NCI-H2107 treated with DMSO at 0.1 percent for 48 hours (cell line): ENCODE data around the gene APCDD1L.
"Not testable (repeated sequence)": the region's sequence is repeated elsewhere in the genome, so short reads cannot be mapped to it uniquely, and the experiment has no call there.

Source experiments
- DNase-seq: peaks from one replicate; lab custom pipeline; 2025; ENCODE audit not compliant: unreplicated experiment; lab: John Stamatoyannopoulos, UW

The APCDD1L gene

DNA sequence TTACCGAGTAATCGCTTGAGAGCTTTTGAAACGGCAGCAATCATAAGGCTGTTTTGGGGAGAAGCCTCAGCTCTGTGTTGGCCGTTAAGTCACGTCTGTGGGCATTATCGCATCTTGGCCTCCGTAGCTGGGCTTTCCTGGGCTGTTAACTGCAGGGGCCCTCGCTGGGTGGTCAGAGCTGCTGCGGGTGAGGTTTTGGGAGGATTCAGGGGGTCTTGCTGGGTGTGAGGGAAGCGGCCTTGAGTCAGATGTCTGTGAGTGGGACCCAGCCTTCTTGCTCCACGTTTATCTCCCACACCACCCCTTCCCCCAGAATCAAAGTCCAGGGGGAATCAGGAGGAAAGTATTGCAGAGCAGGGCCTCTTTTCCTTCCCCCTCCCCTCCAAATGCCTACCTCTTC lies 3.2 kb upstream of the APCDD1L start:
- no peak for DNase-seq

DNA sequence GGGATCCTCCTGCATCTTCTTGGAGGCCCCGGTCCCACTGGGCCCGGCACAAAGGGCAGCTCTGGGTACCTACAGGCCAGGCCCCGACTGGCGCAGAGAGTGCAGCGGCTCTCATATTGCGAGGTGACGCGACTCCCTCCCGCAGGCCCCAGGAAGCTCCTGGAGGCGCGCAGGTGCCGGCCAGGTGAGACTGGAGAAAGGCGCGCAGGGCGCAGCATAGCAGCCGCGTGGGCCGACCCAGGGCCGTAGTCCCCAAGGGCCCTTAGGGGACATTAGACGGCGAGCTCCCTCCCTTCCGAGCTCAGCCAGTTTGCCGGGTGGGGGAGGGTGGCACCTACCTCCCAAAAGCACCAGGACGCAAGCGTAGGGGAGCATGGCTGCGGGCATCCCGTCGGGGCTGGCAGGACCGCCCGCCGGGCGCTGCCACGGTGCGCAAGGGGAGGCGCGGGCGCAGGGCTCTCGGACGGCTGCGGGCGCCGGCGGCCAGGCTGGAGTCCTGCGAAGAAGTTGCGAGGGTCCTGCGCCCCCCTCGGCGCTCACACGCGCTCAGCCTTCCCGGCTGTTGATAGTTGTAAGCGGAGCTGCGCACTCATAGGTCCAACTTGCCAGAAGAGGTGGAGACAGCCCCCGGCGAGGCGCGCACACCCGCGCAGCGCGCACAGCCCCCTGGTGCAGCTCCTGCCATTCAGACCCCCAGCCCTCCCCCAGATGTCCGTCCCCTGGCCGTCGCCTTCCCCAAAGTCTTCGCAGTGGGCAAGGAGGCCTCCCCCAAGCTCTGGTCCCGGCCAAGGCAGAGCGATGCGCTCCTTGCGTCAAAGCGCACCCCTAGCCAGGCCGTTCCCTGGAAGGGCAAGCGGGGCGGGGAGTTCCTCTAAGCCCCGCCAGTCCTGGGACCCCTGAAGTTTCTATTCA lies 622 bp downstream of the APCDD1L start:
- DNase-seq = no peak

- no peak for DNase-seq
Observed at GRCh38 chr20:58513580-58514285, 1.5 kb downstream of the APCDD1L start.

DNA sequence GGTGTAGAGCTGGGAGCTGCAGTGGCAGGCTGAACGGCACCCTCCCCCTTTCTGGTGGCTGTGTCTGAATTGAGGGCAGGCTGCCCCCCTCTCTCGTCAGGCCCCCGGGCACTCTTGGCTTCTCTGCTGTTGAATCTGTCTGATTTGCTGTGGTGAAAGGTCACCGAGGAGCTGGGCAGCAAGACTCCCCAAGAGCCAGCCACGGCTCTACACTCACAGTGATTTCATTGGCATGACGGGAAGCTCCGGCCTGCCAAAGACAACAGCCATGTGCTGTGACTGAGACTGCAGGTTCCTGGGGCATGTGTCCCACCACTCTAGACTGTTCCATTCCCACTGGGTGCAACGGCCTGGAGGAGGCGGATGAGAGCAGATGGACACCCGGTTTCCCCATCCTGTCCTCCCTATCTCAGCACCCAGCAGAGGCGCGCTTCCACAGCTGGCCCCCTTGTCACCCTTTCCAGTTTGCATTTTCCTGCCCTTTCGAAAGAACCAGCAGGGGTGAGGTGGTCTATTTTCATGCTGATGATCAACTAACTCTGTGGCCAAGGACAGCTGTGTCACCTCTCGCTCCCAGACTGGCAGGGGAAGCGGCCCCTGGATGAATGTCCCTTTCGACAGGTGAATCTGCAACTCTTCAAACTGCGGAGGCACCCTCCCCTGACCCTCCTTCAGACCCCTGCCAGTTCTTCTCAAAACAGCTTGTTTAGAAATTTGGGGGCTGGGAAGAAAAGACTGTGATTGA lies 2.2 kb downstream of the APCDD1L start:
- DNase-seq = no peak

DNA sequence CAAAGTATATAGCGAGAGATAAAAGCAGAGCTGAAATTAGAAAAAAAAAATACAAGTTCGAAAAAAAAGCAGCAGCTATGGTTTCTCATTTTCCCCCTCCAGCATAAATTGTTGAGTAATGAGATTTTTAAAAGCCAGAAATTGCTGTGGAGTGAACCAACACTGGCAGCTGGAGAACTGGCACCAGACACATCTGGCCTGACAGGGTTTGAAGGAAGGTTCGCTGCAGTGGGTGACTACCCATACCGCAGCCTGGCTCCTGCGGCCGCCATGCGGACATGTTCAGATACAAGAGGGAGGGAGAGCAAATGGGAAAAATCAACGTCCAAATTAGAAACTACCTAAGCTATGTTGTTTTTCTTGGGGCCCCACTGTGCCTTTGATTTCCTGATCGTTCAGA lies 3.3 kb downstream of the APCDD1L start:
- no peak for DNase-seq

- DNase-seq = no peak
Observed at GRCh38 chr20:58511364-58511763, 3.8 kb downstream of the APCDD1L start.

- DNase-seq = no peak
Observed at GRCh38 chr20:58510921-58511320, 4.3 kb downstream of the APCDD1L start.

DNA sequence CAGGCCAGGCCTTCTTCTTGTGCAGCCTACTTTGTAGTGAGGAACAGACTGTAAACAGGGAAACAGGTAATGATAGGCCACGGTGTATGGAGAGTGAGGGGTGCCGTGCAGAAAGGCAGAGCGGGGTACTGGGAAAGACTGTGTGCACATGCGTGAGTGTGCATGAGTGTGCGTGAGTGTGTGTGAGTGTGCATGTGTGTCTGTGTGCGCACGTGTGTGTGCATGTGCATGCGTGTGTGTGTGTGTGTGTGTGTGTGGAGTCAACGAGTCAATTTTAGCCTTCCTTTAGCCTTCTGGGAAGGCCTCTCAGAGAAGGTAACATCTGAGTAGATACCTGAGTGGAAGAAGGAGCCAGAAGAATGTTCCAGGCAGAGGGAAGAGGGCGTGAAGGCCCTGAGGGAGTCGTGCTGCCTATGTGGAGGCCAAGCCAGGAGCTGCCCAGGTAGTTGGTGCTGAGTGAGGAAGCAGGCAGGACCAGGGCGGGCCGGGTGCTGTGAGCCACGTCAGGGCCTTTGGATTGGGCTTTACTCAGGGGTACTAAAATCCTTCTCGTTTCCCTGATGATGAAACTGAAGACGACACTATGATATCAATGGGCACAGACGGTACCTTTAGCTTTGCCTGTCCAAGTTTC lies 6.3 kb downstream of the APCDD1L start:
- no peak for DNase-seq

GRCh38 chr20:58506999-58507398 lies 8.2 kb downstream of the APCDD1L start:
- DNase-seq = not testable (repeated sequence)

- no peak for DNase-seq
Observed at GRCh38 chr20:58504566-58504965, 10.6 kb downstream of the APCDD1L start.

DNA sequence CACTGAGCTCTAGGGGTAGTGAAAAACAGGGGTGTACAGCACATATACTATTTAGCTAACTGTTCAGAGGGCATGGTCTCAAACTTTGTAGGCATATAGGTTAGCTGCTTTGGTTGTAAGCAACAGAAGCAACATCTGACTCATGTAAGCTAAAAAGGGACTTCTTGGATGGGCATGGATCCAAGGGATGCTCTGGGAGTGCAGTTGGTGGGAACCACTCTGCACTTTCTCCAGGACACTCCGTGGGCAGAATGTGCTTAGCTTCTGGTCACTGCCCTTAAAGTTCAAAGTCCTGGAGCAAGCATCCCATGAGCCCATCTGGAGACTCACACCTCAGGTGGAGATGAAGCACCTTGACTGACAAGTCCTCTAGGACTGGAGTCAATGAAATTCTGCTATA lies 11.5 kb downstream of the APCDD1L start:
- no peak for DNase-seq

GRCh38 chr20:58500256-58500655 lies 14.9 kb downstream of the APCDD1L start:
- no peak for DNase-seq

- no peak for DNase-seq
Observed at GRCh38 chr20:58498470-58499068, 16.6 kb downstream of the APCDD1L start.

GRCh38 chr20:58497724-58498469 lies 17.3 kb downstream of the APCDD1L start:
- no peak for DNase-seq

DNA sequence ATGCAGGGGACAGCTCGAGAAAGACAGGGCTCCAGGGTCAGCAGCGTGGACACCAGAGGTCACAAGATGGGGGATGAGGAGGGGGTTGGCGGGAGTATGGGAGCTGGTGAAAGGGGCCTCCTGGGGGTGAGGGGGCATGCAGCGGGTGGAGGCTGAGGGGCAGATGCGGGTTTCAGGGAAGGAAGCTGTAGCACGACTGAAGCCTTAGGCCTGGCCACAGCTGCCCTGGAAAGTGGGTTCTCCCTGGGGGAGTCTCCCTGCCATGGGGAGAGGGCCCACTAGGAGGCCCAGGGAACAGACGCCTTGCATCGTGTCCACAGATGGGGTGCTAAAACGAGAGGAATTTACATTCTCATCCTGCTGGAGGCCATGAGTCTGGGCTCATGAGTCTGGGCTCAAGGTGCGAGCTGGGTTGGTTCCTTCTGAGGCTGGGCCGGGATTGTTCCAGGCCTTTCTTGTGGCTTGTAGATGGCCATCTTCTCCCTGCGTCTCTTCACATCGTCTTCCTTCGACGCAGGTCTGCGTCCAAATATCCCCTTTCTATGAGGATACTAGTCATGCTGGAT lies 18.0 kb downstream of the APCDD1L start:
- no peak for DNase-seq

DNA sequence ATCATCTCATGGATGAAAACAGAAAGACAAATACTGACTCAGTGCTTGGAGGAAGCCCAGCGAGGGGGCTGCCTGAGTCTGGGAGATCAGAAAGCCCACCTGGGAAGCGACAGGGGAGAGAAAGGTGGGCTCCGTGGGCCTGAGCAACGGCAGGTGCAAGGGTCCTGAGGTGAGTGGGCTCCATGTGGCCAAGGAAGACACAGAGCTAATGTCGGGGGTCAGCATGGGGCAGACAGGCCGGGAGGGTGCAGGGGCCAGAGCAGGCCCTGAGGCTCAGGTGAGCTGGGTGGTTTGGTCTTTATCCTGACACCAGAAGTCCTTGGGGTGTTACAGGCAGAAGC lies 18.8 kb downstream of the APCDD1L start:
- DNase-seq = no peak

DNA sequence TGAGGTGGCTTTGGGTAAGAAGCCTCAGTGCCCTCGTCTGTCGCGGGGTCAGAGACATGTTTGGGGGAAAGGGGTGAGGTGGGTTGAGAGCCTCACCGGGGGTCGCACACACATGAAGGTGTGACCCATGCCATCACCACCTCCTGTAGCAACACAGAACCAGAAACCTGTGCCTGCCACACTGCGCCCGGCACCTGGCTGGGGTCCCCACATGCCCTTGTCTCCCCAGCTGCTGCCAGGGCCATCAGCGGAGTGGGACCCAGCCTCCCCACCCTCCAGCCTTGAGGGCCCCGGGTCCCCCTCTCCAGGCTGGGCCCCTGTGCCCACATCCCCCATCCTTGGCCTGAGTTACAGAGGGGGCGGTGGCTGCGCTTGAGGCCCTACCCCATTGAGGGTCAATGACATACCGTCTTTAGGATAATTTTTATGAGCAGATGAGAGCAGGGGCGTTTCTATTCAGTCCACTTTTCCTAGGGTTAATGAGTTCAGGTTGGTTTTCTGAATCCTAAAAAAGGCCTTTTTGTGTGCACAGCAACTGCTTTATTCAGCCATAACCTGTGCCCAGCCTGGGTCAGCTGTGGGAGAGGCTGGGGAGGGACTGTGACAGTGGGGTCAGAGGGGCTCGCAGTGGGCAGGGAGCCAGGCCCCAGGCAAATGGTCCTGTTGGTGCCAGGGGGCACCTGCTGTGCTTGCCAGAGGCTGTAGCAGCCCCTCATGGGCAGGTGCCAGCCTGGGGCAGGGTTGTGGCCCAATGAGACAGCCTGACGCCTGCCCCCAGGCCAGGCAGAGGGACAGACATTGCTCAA lies 19.4 kb downstream of the APCDD1L start:
- no peak for DNase-seq

GRCh38 chr20:58494923-58495622 lies 20.1 kb downstream of the APCDD1L start:
- DNase-seq = no peak
